Transverse colon (tissue), 4 donors: Measurements from ENCODE around the gene EPB41L4B. TPM values are rescaled to one million over a fixed set of nuclear protein-coding genes. Genes with fewer than 3 reads are reported as not detected.

Experiments used
- DNase-seq: peaks from one replicate; pipeline ENCODE4 v3.0.0-alpha.2; 2019
- H3K27ac ChIP-seq, 4 donors: fragments of 200-600 bp; sonication (generic); 2 replicates each; pipeline ENCODE4 v1.5.1; 2016 to 2018; ENCODE audit warnings: inconsistent platforms in 4 of 4
- H3K27me3 ChIP-seq: fragments of 200-600 bp; sonication (generic); 2 replicates; pipeline ENCODE4 v1.5.1; 2017; ENCODE audit warnings: inconsistent platforms
- H3K36me3 ChIP-seq, 4 donors: fragments of 200-600 bp; sonication (generic); 2 replicates each; pipeline ENCODE4 v1.5.1; 2017 to 2019; ENCODE audit warnings: inconsistent platforms in 4 of 4
- H3K4me1 ChIP-seq, 4 donors: fragments of 200-600 bp; sonication (generic); 2 replicates each; pipeline ENCODE4 v1.5.1; 2017 to 2020; ENCODE audit warnings: inconsistent platforms in 4 of 4
- H3K4me3 ChIP-seq, 4 donors: fragments of 200-600 bp; sonication (generic); 1 replicate in 1 of 4; 2 replicates in 3 of 4; pipeline versions ENCODE4 v1.5.1 to v1.6.1; 2017 to 2019; ENCODE audit warnings: inconsistent platforms in 4 of 4
- H3K9me3 ChIP-seq, 2 donors: fragments of 200-600 bp; sonication (generic); 2 replicates each; pipeline ENCODE4 v1.5.1; 2017 to 2019; ENCODE audit warnings: inconsistent platforms in 2 of 2
- EP300 ChIP-seq: sonication (generic); formaldehyde crosslinking; IDR thresholded peaks from one replicate; pipeline ENCODE4 v1.6.1; 2017; ENCODE audit warnings: antibody characterized with exemption, low read depth
- POLR2A ChIP-seq: fragments of 450-650 bp; IDR thresholded peaks from one replicate; pipeline ENCODE4 v1.6.1; 2016; ENCODE audit warnings: antibody characterized with exemption, mild to moderate bottlenecking, moderate library complexity
- POLR2AphosphoS5 ChIP-seq, 3 donors: sonication (generic); formaldehyde crosslinking; IDR thresholded peaks; one replicate each; pipeline ENCODE4 v1.6.1; 2016; ENCODE audit warnings: antibody characterized with exemption in 3 of 3
- WGBS, 2 donors: methylation state at CpG; one replicate each; pipeline ENCODE4 v1.1.5; 2018; ENCODE audit warnings: low coverage in 1 of 2; 5-methylcytosine and 5-hydroxymethylcytosine counted together
- in situ Hi-C, 4 donors: fragments of 200-750 bp; cut with MboI; loops; one replicate each; pipeline versions ENCODE4 v1.15.0 to v1.15.1; 2017; ENCODE audit warnings: low sequenced_read_pairs in 3 of 4, low pct_ligation_motif_present in 1 of 4, low pct_unique_long_range_greater_than_20kb in 1 of 4
- intact Hi-C: fragments of 100-400 bp; cut with DNase I; formaldehyde crosslinking; loops from one replicate; pipeline ENCODE4 v1.15.1; 2023; ENCODE audit warnings: low total_unique reads
- total RNA-seq, 4 donors: library from RNA; depleted of rRNA; stranded (reverse); fragments of >200 nt; gene quantifications; one replicate each; pipeline ENCODE4 v1.1.0, GENCODE V29; 2016
- TF ChIP-seq, protein P1 (sequence below), 5 experiments: fragments of 200-600 bp in 3 of 5; fragments of 450-650 bp in 2 of 5; sonication (generic) in 3 of 5; IDR thresholded peaks; 1 replicate in 2 of 5; 2 replicates in 3 of 5; pipeline ENCODE4 v1.5.1; 2016 to 2017; ENCODE audit warnings: antibody characterized with exemption in 5 of 5, inconsistent platforms in 3 of 5, mild to moderate bottlenecking in 2 of 5, moderate library complexity in 1 of 5

Gene EPB41L4B
- total RNA-seq, 4 donors from 2014 or later: 76.8 to 159 (median 110) TPM

DNA sequence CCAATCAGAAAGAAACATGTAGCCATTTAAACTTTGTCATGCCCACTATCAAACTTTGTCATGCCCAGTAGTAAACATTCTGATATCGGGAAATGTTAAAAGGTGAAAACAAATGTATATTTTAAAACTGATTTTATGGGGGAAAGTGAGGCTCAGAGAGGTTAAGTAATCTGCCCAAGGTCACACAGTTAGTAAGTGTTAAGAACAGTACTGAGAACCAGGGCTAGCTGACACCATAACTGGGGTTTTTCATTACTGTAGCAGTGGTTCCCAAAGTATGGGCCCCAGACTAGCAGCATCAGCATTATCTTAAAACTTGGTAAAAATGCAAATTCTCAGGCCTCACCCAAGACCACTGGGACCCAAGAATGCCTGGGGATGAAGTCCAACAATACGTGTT, 143.9 kb downstream of the EPB41L4B start:
- no peak for TF ChIP-seq POLR2A
- TF ChIP-seq EP300: no peak
- no peak for TF ChIP-seq POLR2AphosphoS5 (IDR thresholded peaks at IDR 0.05)
- TF ChIP-seq, protein P1, sequence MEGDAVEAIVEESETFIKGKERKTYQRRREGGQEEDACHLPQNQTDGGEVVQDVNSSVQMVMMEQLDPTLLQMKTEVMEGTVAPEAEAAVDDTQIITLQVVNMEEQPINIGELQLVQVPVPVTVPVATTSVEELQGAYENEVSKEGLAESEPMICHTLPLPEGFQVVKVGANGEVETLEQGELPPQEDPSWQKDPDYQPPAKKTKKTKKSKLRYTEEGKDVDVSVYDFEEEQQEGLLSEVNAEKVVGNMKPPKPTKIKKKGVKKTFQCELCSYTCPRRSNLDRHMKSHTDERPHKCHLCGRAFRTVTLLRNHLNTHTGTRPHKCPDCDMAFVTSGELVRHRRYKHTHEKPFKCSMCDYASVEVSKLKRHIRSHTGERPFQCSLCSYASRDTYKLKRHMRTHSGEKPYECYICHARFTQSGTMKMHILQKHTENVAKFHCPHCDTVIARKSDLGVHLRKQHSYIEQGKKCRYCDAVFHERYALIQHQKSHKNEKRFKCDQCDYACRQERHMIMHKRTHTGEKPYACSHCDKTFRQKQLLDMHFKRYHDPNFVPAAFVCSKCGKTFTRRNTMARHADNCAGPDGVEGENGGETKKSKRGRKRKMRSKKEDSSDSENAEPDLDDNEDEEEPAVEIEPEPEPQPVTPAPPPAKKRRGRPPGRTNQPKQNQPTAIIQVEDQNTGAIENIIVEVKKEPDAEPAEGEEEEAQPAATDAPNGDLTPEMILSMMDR (IDR thresholded peaks at IDR 0.05): no peak
- in situ Hi-C loops (no loop called here), intact Hi-C loops (no loop called here)
- Histone ChIP-seq H3K27ac (no peak overlapping the region), H3K4me3 (no peak overlapping the region), H3K4me1 (no peaks in the 10 kb centered on the region), H3K9me3 (no peaks in the 10 kb centered on the region), H3K27me3 (no peaks in the 10 kb centered on the region), H3K36me3 (no peaks in the 10 kb centered on the region)
- WGBS, 2 donors: 85 to 100% methylated on average over 1 to 2 of the region's 2 CpGs
- no peak for DNase-seq

DNA sequence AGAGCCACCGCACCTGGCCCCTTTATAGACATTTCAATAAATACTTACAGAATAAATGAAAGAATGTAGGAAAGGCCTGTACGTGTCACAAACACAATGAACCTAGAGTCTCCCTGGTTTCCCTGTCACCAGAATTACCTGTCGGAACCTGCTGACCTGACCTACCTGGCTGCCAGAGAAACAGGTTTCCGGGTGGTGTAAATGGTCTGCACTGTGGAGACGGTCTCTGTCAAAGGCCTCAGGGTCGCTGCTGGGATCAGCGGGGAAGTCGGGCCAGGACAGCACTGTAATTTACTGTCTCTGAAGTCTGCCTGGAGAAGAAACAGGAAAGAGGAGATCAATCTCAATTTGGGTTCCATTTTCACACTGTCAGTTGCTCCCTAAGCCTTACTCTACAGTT, 144.5 kb downstream of the EPB41L4B start:
- WGBS, 2 donors: 70% methylated on average over 8 of the region's 8 CpGs; no CpG with 5 or more reads in 1 of the 2 donors
- TF ChIP-seq, protein P1 (IDR thresholded peaks at IDR 0.05): no peak
- TF ChIP-seq POLR2A: no peak
- no peak for TF ChIP-seq EP300
- no peak for TF ChIP-seq POLR2AphosphoS5 (IDR thresholded peaks at IDR 0.05)
- Histone ChIP-seq H3K27ac (no peak overlapping the region), H3K4me3 (no peak overlapping the region), H3K9me3 (no peaks in the 10 kb centered on the region), H3K36me3 (no peaks in the 10 kb centered on the region), H3K4me1 (no peaks in the 10 kb centered on the region), H3K27me3 (no peaks in the 10 kb centered on the region)
- intact Hi-C loops: no loop called here
- no peak for DNase-seq
- in situ Hi-C loops: no loop called here

DNA sequence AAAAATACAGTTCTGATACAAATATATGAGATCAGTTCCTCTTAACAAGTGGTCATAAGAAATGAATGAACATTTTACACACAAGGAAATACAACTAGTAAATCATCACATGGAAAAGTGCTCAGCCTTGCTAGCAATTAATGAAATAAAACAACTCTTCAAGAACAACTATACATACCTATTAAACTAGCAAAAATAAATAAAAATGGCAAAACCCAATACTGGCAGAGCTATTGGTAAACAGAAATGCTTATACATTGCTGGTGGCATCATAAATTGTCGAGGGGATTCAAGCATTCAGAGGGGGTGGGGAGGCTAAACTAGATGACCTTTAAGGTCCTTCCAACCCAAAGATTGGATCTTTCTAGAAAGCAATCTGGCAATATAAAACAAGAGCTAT, 147.9 kb downstream of the EPB41L4B start:
- in situ Hi-C loops: no loop called here
- WGBS, 2 donors: 57 to 67% methylated on average over 1 of the region's 1 CpG
- TF ChIP-seq EP300 (no peak), POLR2A (no peak), POLR2AphosphoS5 (IDR thresholded peaks at IDR 0.05) (no peak)
- TF ChIP-seq, protein P1 (IDR thresholded peaks at IDR 0.05): no peak
- H3K27ac ChIP-seq: no peak overlapping the region
- no peak overlapping the region for H3K4me3 ChIP-seq
- H3K9me3 ChIP-seq: no peaks in the 10 kb centered on the region
- H3K4me1 ChIP-seq: no peaks in the 10 kb centered on the region
- no peak for DNase-seq
- peaks cover 31% of the 10 kb centered on the region for H3K27me3 ChIP-seq
- intact Hi-C loops: no loop called here
- no peaks in the 10 kb centered on the region for H3K36me3 ChIP-seq

DNA sequence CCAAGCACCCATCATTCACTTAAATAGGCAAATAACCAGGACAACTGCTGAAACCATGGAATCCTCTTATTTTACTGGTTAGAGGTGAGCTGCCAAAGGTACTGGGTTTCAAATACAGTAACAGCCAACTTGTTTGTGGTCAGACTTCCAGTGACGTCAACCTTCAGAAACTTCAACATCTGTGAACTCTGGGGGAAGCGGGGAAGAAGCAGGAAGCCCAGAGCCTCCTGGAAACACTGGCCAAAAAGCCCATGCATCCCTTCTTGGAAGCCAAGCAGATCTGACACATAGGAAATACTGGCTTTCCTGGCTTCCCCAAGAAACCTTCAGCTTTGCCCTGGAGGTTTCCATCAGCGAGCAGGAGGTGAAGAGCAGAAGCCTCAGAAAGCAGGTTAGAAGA, 148.9 kb downstream of the EPB41L4B start:
- intact Hi-C loops (no loop called here), in situ Hi-C loops (no loop called here)
- 82 to 100% methylated on average over 1 to 3 of the region's 3 CpGs for WGBS, 2 donors
- TF ChIP-seq POLR2AphosphoS5 (IDR thresholded peaks at IDR 0.05) (no peak), POLR2A (no peak), EP300 (no peak)
- TF ChIP-seq, protein P1 (IDR thresholded peaks at IDR 0.05): no peak
- no peaks in the 10 kb centered on the region for H3K36me3 ChIP-seq
- H3K4me3 ChIP-seq: no peak overlapping the region
- no peak for DNase-seq
- no peak overlapping the region for H3K27ac ChIP-seq
- H3K9me3 ChIP-seq: no peaks in the 10 kb centered on the region
- no peaks in the 10 kb centered on the region for H3K4me1 ChIP-seq
- peaks cover 41% of the 10 kb centered on the region for H3K27me3 ChIP-seq
